ENCODE data around the gene PTPRU.

Gene PTPRU

GRCh38 chr1:29290414-29290985 is 54.2 kb downstream of the PTPRU start (continued):
- TF ChIP-seq GLIS2 (tag by site-specific recombination; IDR thresholded peaks at IDR 0.05) (no peak), PRDM2 (tag by site-specific recombination; IDR thresholded peaks at IDR 0.05; ENCODE audit: borderline replicate concordance) (no peak), SP3 (tag by site-specific recombination; IDR thresholded peaks at IDR 0.05) (no peak), ZNF585B (tag by site-specific recombination; IDR thresholded peaks at IDR 0.05) (no peak), ZNF354C (tag by site-specific recombination; IDR thresholded peaks at IDR 0.05; ENCODE audit: borderline replicate concordance, low read depth) (no peak), SETDB1 (IDR thresholded peaks at IDR 0.05; ENCODE audit: insufficient read length, low read length) (no peak), SP7 (tag by site-specific recombination; IDR thresholded peaks at IDR 0.05) (no peak), TCF7L2 (IDR thresholded peaks at IDR 0.05; ENCODE audit: borderline replicate concordance, low read depth, low read length) (no peak), BCL11B (tag by site-specific recombination; IDR thresholded peaks at IDR 0.05; ENCODE audit: low read depth) (no peak)

- POLR2A ChIA-PET = no interaction called here
- Histone ChIP-seq H3K9me3 (ENCODE audit: control insufficient read depth, insufficient read depth, low read depth, low read length) (no peaks in the 10 kb centered on the region), H3K36me3 (ENCODE audit: control insufficient read depth in 2 of 2, insufficient read depth in 1 of 2, low read length in 2 of 2) (peaks cover 5 to 55% of the 10 kb centered on the region in 2 experiments; a peak in 2 of 3 replicates), H3K4me3 (ENCODE audit: low read depth, low read length) (no peak overlapping the region), H3K4me1 (ENCODE audit: control insufficient read depth, insufficient read depth, low read length) (no peaks in the 10 kb centered on the region), H3K27ac (ENCODE audit: extremely low read depth, low read depth, low read length) (no peak overlapping the region)
- TF ChIP-seq ZNF837 (tag by site-specific recombination; IDR thresholded peaks at IDR 0.05) (no peak), OVOL3 (tag by site-specific recombination; IDR thresholded peaks at IDR 0.05) (no peak), ZSCAN5A (tag by site-specific recombination; IDR thresholded peaks at IDR 0.05) (no peak), ZNF23 (tag by site-specific recombination; IDR thresholded peaks at IDR 0.05; ENCODE audit: borderline replicate concordance) (no peak), ZNF514 (tag by site-specific recombination; IDR thresholded peaks at IDR 0.05) (no peak), ZNF112 (tag by site-specific recombination; IDR thresholded peaks at IDR 0.05) (no peak), ZNF146 (tag by site-specific recombination; IDR thresholded peaks at IDR 0.05) (no peak), ZNF37A (tag by site-specific recombination; IDR thresholded peaks at IDR 0.05) (no peak), ZNF335 (tag by site-specific recombination; conservative IDR thresholded peaks at IDR 0.05) (no peak), ZNF174 (tag by site-specific recombination; IDR thresholded peaks at IDR 0.05) (no peak), ZBTB21 (tag by site-specific recombination; IDR thresholded peaks at IDR 0.05) (no peak), ZNF350 (tag by site-specific recombination; IDR thresholded peaks at IDR 0.05) (no peak)
- CTCF ChIA-PET = interaction anchor here (0.8 kb wide), 1 partner anchor 88 kb away, joined by 4 read pairs; no protein-coding TSS in a partner anchor
Observed at GRCh38 chr1:29291756-29292155, 55.4 kb downstream of the PTPRU start.
